ELR (cell line): ENCODE data around the gene NECAB2.
A peak's percentile ranks its signal among the peaks of the same experiment; 100 is the strongest.

ENCODE experiments used
- DNase-seq: peaks from one replicate; pipeline ENCODE4 v3.0.0-alpha.2; 2015; ENCODE audit warnings: low read depth

The NECAB2 gene

DNA sequence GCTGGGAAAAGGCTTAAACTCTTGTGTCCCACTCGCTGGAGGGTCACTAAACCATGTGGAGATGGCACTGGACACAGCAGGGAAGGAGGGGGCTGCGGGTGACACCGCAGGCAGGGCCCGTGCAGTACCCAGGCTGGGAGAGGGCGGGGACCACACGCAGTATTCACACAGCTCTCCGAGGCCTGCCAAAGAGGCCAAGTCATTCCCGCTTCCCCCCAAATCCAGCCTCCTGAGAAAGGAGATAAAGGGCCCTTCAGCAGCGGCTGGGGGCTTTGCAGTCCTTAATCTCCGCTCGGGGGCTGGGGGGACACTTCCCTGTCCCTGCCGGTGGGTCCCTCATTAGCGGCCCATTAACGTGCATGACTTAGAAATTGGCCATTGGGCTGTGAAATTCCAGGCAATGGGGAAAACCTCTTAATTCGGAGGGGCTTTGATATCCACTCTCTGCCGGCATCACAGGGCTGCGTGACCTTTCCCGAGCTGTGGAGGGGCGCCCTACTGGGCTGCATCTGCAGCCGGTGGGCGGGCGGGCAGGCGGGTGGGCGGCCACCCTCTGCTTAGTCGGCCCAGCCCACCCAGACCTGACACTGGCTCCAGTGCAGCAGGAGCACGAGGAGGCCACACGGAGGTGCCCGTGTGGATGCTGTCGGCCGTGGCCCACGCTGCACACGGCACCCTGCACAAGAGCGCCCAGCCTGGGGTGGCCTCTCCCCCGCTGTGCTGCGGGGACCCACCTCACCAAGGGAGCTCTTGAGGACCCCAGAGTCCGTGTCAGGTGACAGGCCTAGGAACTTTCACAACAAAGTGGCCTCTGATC, 77.2 kb downstream of the NECAB2 start:
- no peak for DNase-seq

DNA sequence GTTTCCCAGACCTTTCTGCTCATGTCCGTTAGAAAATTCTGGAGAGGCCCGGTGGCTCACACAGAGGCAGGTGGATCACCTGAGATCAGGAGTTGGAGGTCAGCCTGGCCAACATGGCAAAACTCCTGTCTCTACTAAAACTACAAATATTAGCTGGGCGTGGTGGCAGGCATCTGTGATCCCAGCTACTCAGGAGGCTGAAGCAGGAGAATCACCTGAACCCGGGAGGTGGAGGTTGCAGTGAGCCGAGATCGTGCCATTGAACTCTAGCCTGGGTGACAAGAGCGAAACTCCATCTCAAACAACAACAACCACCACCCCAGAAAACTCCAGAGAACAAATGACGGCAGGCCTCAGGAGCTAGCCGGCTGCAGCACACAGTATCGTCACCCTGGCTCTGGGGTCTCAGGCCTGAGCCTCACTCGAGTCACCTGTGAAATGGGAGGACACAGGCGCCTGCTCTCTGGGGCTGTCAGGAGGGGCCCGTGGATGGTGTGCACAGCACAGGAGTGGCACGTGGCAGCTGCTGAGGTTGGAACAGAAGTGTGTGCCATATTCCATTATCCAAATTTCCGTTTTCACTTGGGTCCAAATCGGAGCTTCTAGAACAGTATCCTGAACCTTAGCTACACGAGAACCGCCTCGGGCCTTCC, 77.9 kb downstream of the NECAB2 start:
- no peak for DNase-seq

DNA sequence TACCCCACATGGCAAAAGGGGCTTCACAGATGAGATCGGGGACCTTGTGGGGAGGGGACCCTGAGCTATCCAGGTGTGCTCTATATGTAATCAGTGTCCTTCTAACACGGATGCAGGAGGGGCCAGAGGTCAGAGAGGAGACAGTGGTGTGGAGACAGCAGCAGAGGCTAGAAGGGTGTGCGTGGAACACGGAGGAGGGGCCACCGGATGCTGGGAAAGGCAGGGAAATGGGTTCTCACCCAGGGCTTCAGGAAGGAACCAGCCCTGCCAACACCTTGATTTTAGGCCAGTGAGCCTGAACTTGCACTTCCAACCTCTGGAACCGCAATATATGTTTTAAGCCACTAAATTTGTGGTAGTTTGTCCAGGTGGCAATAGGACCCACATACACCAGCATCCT, 79.2 kb downstream of the NECAB2 start:
- no peak for DNase-seq

DNA sequence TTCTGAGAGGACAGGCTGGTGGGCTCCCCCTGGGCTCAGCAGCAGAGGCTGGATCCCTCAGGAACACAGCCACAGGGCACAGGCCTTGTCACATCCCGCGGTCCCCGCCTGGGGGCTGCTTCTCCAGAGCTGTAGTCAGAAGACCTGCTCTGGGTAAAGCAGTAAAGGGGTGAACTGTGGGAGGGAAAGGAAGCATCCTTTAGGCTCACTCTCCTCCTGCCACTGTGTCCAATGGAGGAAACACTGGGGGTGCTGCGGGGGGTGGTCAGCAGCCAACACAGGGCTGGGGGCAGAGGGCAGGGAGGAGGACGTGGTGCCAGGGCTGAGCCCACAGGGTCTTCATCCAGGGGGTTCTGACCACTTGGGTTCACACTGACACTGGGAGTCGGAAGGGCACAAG, 79.6 kb downstream of the NECAB2 start:
- DNase-seq: no peak

DNA sequence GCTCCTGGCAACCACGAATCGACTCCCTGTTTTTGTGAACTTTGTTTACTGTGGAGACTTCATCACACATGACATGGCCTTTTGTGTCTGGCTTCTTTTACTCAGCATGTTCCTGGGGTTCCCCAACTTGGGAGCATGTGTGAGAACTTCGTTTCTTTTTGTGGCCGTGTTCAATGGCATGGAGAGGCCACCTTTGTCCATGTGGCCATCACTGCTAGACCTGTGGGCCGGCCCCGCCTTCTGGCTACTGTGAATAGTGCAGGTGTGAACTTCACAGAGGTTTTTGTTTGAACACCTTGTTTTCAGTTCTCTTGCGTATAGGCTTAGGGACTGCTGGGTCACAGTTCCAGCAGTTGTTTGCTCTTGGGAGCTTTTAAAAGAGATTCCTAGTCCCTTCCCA, 80.2 kb downstream of the NECAB2 start:
- DNase-seq: peak; percentile 6

DNA sequence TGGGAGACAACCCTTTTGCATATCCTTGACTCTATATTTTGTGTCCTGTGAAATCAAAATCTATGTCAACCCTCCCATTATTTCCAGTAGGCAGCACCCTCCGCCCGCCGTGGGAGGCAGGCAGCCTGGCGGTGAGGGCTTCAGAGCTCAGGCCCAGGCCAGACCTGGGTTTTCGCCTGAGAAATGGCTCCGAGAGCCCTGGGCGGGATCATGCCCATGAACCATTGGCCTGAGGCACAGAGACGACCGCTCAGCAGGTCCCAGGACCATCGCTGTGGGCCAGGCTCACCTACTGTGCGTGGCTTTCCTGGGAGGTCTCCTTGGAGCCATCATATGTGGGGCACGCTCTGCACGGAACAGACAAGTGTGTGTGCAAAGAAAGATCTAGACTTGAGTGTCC, 80.8 kb downstream of the NECAB2 start:
- no peak for DNase-seq

DNA sequence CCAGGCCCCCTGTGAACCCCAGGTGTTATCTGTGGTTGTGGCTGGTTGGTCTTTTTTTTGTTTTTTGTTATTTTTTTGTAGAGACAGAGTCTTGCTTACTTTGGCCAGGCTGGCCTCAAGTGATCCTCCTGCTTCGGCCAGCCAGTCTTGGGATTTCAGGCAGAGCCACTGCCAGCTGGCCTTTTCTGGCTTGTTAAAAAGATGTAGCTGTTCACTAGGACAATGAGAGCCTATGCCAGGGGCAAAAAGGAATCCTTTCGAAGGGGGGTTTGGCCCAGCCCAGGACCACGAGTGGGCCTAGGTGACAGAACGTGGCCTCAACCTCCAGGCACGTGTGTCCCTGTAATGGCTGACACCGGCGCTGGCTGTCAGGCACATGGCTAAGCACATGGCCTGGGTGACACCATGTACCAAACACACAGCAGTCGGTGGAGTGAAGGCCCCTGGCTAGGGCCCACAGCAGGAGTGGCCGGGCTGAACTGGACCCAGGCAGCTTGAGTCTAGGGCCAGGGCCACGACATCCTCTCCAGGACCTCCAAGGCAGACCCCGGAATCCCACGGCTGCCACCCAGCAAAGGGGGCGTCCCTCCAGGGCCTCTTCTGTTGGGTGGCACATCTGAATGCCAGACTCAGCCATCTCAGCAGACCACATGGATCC, 81.5 kb downstream of the NECAB2 start:
- DNase-seq: no peak

DNA sequence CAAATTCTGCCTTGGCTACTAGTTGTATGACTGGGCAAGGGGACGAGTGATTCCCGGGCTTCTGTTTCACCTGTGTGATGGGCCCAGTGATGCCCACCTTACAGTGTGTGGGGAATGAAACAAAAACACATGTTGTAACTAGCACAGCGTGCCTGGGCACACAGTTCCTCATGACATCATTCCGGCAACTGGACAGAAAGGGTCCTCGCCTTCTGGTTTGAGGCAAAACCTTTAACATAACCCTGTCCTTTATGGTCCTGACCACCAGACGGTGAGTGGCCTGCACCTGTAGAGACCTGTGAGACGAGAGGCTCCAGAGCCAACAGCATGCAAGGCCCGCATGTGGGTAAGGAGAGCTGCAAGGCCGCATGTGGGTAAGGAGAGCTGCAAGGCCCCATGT, 82.3 kb downstream of the NECAB2 start:
- DNase-seq: no peak

DNA sequence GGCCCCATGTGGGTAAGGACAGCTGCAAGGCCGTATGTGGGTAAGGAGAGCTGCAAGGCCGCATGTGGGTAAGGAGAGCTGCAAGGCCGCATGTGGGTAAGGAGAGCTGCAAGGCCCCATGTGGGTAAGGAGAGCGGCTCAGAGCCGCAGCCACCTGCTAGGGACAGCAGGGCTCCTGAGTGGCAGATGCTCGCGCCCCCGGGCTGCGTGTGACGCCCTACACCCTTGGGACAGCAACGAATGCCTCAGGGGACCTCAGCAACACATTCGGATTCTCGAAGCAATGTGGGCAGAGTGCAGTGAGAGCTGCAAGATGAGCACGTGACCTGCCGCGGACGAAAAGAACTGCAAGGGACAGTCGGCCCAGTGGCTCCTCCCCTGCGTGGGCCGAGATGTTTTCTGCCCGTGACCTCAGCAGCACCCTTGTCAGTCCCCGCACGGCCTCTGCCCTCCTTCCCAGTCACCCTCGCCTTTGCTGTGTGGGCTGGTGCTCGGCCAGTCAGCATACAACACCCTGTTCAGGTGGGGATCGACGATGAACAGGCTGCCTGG, 84.1 kb downstream of the NECAB2 start:
- no peak for DNase-seq
